Fibroblast of pulmonary artery (primary cell): ENCODE data around the gene PYY.
A peak's percentile ranks its signal among the peaks of the same experiment; 100 is the strongest.

Source experiments
- DNase-seq: peaks from one replicate; pipeline ENCODE4 v3.0.0-alpha.2; 2010; ENCODE audit warnings: low read depth
- H3K4me3 ChIP-seq: replicated peaks from 2 replicates; pipeline ENCODE4 v1.5.1; 2011; ENCODE audit warnings: low read depth, mild to moderate bottlenecking, control low read depth, low read length, moderate library complexity
- TF ChIP-seq, protein P1 (sequence below): IDR thresholded peaks from 2 replicates; pipeline ENCODE4 v1.5.1; 2011; ENCODE audit warnings: mild to moderate bottlenecking, control low read depth, low read length, inconsistent platforms; ENCODE audit errors: missing control alignments

The PYY gene

DNA sequence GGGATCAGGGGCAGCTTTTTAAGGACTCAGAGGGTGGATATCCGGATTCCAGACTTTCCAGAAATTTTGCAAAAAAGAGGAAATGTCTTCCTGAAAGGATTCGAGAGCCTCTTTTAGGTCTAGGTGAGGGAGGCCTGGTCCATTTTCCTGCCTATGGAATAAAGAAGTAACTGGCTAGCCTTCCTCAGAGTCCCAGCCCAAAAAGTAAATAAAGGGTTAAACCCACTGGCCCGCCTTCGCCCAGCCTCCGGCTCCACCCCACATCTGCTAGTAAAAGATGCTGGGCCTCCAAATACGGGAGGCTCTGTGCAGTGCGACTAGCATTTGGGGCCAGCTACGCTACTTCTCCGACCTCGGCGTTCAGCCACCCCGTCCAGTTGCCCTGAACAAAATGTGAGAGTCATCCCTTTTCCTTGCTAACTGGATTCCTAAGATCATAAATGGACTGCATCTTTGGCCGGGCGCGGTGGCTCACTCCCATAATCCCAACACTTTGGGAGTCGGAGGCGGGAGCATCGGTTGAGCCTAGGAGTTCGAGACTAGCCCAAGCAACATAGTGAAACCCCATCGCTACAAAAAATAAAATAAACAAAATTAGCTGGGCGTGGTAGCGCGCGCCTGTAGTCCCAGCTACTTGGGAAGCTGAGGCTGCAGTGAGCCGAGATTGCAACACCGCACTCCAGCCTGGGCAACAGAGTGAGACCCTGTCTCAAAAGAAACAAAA is 45.6 kb downstream of the PYY start:
- H3K4me3 ChIP-seq: peak overlapping the region; percentile 68
- TF ChIP-seq, protein P1, sequence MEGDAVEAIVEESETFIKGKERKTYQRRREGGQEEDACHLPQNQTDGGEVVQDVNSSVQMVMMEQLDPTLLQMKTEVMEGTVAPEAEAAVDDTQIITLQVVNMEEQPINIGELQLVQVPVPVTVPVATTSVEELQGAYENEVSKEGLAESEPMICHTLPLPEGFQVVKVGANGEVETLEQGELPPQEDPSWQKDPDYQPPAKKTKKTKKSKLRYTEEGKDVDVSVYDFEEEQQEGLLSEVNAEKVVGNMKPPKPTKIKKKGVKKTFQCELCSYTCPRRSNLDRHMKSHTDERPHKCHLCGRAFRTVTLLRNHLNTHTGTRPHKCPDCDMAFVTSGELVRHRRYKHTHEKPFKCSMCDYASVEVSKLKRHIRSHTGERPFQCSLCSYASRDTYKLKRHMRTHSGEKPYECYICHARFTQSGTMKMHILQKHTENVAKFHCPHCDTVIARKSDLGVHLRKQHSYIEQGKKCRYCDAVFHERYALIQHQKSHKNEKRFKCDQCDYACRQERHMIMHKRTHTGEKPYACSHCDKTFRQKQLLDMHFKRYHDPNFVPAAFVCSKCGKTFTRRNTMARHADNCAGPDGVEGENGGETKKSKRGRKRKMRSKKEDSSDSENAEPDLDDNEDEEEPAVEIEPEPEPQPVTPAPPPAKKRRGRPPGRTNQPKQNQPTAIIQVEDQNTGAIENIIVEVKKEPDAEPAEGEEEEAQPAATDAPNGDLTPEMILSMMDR: no peak
- peak; percentile 70 for DNase-seq

DNA sequence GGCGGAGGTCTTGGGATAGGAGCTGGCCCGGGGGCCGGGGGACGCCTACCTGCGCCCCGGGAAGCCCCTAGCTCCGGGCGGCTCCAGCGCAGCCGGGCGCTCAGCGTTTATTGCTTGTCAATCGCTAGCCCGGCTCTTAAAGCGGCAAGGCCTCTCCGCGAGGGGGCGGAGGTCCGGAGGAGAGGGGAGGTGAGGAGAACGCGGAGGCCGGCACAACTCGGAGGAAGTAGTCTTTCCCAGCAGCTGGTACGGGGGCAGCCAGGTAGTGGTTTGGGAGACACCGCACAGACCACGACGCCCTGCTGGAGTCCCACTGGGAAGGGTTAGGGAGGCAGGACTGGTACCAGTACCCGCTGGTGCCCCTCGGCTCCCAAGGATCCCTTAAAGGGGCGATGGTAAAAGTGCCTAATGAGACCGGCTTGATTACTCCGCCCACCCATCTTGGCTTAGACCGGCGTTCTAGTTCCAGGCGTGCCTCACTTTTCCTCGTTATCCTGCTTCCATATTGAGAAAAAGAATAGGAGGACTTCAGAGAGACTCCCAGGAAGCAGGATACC is 46.2 kb downstream of the PYY start, which contains the start of gene MPP2:
Gene MPP2 (minus strand): TSS at position 112 of the 557 bp plus-strand sequence. CDS start 3,076 bp downstream, outside the sequence.
- peak within 1 kb of the TSS; percentile 68 for H3K4me3 ChIP-seq
- TF ChIP-seq, protein P1: peak; percentile 13
- DNase-seq: peak; percentile 66

DNA sequence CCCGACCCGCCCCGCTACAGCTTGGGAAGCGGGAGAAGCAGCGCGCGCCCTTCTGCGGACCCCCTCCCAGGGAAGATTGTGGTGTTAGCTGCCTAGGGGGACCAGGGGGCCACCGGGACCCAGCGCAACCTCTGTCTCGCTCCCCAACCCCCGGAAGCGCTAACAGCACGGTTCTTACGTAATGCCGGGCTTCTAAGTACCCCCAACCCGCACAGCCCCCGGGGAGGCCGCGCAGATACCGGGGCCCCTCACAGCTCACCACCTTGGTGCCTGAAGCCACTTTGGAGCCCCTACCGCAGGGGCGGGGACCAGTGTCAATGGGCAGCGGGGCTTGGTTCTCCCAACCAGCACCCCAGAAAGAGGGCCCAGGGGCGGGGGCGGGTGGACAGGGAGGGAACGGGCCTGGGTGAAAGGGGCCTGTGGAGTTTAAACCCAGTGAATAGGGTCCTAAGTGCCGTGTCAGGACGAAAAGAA is 46.8 kb downstream of the PYY start:
- DNase-seq: no peak
- TF ChIP-seq, protein P1: no peak
- peak overlapping the region; percentile 68 for H3K4me3 ChIP-seq

DNA sequence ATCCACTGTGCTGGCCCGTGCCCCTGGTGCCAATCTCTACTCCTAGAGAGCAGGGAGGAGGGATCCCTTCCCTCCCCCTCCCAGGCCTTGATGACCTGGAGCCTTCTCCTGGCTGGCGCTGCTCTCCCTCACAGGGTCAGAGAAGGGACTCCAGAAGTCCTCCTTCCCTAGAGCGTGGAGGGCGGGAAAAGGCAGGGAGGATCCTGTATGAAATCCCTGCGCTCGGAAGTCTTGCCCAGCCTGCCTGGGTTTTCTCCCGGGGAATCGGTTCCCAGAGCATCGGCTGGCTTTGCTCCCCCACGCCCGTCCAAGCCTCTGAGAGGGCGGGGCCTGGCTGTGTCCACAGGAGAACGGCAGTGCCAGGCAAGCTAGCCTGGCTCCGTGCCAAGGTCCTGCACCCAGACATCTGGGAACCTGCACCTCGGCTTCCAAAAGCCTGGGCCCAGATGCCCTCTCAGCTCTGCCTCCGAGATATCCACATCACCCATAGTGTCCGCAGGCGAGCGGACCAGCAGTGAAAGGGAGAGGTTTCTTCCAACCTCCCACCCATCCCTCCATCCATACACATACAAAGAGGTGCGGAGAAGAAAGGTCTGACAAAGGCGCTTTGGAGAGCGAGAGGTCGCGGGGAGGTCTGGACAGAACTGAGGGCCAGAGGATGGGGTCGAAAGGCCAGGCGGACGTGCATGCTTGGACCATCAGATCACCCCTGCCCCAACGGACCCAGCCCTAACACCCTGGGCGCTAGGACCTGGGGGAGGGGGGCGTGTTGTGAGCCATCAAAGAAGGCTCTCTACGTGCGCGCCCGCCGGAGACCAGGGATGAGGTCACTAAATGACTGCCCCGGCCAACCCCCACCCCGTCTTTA is 47.5 kb downstream of the PYY start:
- DNase-seq: peak; percentile 49
- TF ChIP-seq, protein P1: no peak
- peak overlapping the region; percentile 68 for H3K4me3 ChIP-seq

DNA sequence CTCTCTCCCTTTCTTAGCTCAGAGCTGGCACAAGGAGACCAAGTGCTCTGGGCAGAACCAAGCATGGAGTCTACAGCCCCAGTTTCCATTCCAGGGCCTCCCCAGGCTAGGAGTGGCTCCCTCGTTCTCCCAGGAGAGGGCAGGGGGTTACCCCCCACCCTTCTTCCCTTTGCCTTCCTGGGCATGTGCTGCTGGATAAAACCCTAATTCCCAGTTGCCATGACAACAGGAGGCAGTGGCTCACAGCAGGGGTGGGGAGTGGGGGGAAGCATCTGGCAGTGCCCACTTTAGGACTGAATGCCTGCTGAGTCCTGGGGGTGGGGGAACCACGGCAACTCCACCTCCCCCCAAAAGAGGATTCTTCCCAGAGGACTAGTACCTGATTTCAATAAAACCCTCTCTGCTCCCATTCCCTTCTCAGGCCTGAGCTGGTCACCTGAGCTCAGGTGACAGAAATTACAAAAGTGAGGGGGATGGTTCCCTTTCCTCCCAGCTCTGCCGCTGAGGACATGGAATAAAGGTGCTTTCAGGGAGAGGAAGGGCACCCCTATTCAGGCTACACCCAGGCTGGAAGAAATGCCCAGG is 48.2 kb downstream of the PYY start:
- no peak for DNase-seq
- TF ChIP-seq, protein P1: no peak
- no peak overlapping the region for H3K4me3 ChIP-seq
